ENCODE results near the gene CORO7. TPM values are rescaled to one million over a fixed set of nuclear protein-coding genes. Genes with fewer than 3 reads are reported as not detected.

CORO7 gene
- total RNA-seq, 4 donors from 2014 or later, result 17.9 to 53.7 (median 29.7) TPM

- TF ChIP-seq POLR2A (IDR thresholded peaks at IDR 0.05) (no peak), CTCF (IDR thresholded peaks at IDR 0.05) (no peak)
- no peak for DNase-seq
- Histone ChIP-seq H3K36me3 (peaks cover 35 to 40% of the 10 kb centered on the region in 2 donors), H3K9me3 (no peaks in the 10 kb centered on the region), H3K27me3 (no peaks in the 10 kb centered on the region), H3K4me1 (no peaks in the 10 kb centered on the region), H3K4me3 (replicated peaks in 1 of 3) (no peak overlapping the region), H3K27ac (no peak overlapping the region)
- intact Hi-C loops (cut with DNase I), result no loop called here
- 81 to 82% methylated on average over 8 to 10 of the region's 10 CpGs for WGBS, 2 donors
These were observed 39.6 kb upstream of the CORO7 start for GRCh38 chr16:4455951-4456350.

GRCh38 chr16:4455081-4455480 lies 38.7 kb upstream of the CORO7 start:
- TF ChIP-seq CTCF (IDR thresholded peaks at IDR 0.05) (no peak), POLR2A (IDR thresholded peaks at IDR 0.05) (no peak)
- H3K9me3 ChIP-seq, result no peaks in the 10 kb centered on the region
- H3K36me3 ChIP-seq, result peaks cover 41 to 48% of the 10 kb centered on the region in 2 donors
- no peak overlapping the region for H3K4me3 ChIP-seq (replicated peaks in 1 of 3)
- H3K4me1 ChIP-seq, result no peaks in the 10 kb centered on the region
- no peak overlapping the region for H3K27ac ChIP-seq
- no peak for DNase-seq
- 86 to 98% methylated on average over 10 to 11 of the region's 14 CpGs for WGBS, 2 donors
- H3K27me3 ChIP-seq, result no peaks in the 10 kb centered on the region
- intact Hi-C loops (cut with DNase I), result no loop called here

- 85 to 87% methylated on average over 7 to 9 of the region's 9 CpGs for WGBS, 2 donors
- no peaks in the 10 kb centered on the region for H3K27me3 ChIP-seq
- H3K27ac ChIP-seq, result no peak overlapping the region
- H3K4me3 ChIP-seq (replicated peaks in 1 of 3), result no peak overlapping the region
- H3K36me3 ChIP-seq, result peaks cover 45 to 52% of the 10 kb centered on the region in 2 donors
- no peaks in the 10 kb centered on the region for H3K9me3 ChIP-seq
- no peaks in the 10 kb centered on the region for H3K4me1 ChIP-seq
- TF ChIP-seq POLR2A (IDR thresholded peaks at IDR 0.05) (no peak), CTCF (IDR thresholded peaks at IDR 0.05) (no peak)
- intact Hi-C loops (cut with DNase I), result no loop called here
- DNase-seq, result no peak
These were observed 38.2 kb upstream of the CORO7 start for GRCh38 chr16:4454623-4455022.

- DNase-seq, result peak; percentile 64 to 67
- peaks cover 57 to 65% of the 10 kb centered on the region in 2 donors for H3K36me3 ChIP-seq
- no peak overlapping the region for H3K27ac ChIP-seq
- 75 to 82% methylated on average over 4 to 5 of the region's 5 CpGs for WGBS, 2 donors
- TF ChIP-seq CTCF (IDR thresholded peaks at IDR 0.05) (no peak), POLR2A (IDR thresholded peaks at IDR 0.05) (no peak)
- intact Hi-C loops (cut with DNase I), result no loop called here
- H3K4me1 ChIP-seq, result no peaks in the 10 kb centered on the region
- H3K27me3 ChIP-seq, result no peaks in the 10 kb centered on the region
- no peak overlapping the region for H3K4me3 ChIP-seq (replicated peaks in 1 of 3)
- H3K9me3 ChIP-seq, result no peaks in the 10 kb centered on the region
These were observed 36.3 kb upstream of the CORO7 start for GRCh38 chr16:4452674-4453073.

GRCh38 chr16:4450931-4451519 lies 34.6 kb upstream of the CORO7 start:
- TF ChIP-seq POLR2A (IDR thresholded peaks at IDR 0.05) (no peak), CTCF (IDR thresholded peaks at IDR 0.05) (no peak)
- no peak overlapping the region for H3K4me3 ChIP-seq (replicated peaks in 1 of 3)
- intact Hi-C loops (cut with DNase I), result no loop called here
- no peak overlapping the region for H3K27ac ChIP-seq
- DNase-seq, result no peak
- no peaks in the 10 kb centered on the region for H3K9me3 ChIP-seq
- H3K36me3 ChIP-seq, result peaks cover 57 to 66% of the 10 kb centered on the region in 2 donors
- WGBS, 2 donors, result 90 to 91% methylated on average over 6 to 14 of the region's 14 CpGs
- H3K27me3 ChIP-seq, result no peaks in the 10 kb centered on the region
- no peaks in the 10 kb centered on the region for H3K4me1 ChIP-seq
